Glutamatergic neuron (in vitro differentiated cells): ENCODE results near the gene CMSS1. TPM values are rescaled to one million over a fixed set of nuclear protein-coding genes. Genes with fewer than 3 reads are reported as not detected.

ENCODE experiments used
- DNase-seq: peaks from one replicate; pipeline ENCODE4 v3.0.0; 2022
- H3K27ac Mint-ChIP-seq: one replicate; pipeline ENCODE4 v1.8.0; 2020; ENCODE audit warnings: mild to moderate bottlenecking, mixed read lengths, inconsistent platforms; ENCODE audit not compliant: unreplicated experiment
- H3K27me3 Mint-ChIP-seq: one replicate; pipeline ENCODE4 v1.8.0; 2020; ENCODE audit warnings: mild to moderate bottlenecking, moderate library complexity, mixed read lengths, inconsistent platforms; ENCODE audit not compliant: unreplicated experiment
- H3K36me3 Mint-ChIP-seq: one replicate; pipeline ENCODE4 v1.8.0; 2020; ENCODE audit warnings: mild to moderate bottlenecking, mixed read lengths, inconsistent platforms; ENCODE audit not compliant: unreplicated experiment
- H3K4me1 Mint-ChIP-seq: one replicate; pipeline ENCODE4 v1.8.0; 2020; ENCODE audit warnings: mild to moderate bottlenecking, low read depth, mixed read lengths, inconsistent platforms; ENCODE audit not compliant: unreplicated experiment
- H3K4me3 Mint-ChIP-seq: one replicate; pipeline ENCODE4 v1.8.0; 2020; ENCODE audit warnings: mild to moderate bottlenecking, mixed read lengths, inconsistent platforms; ENCODE audit not compliant: unreplicated experiment
- H3K9me3 Mint-ChIP-seq: one replicate; pipeline ENCODE4 v1.8.0; 2020; ENCODE audit warnings: mild to moderate bottlenecking, moderate library complexity, mixed read lengths, inconsistent platforms; ENCODE audit not compliant: unreplicated experiment
- total RNA-seq: library from RNA; stranded (reverse); fragmentation: NEBNext Ultra II Directional; extraction: Animal tissue kit (Norgen Biotek cat#: 25700); gene quantifications from one replicate; pipeline ENCODE4 v1.2.1, GENCODE V29; 2021; ENCODE audit not compliant: unreplicated experiment
- TF ChIP-seq, protein P1 (sequence below): fragments of 200-600 bp; sonication (generic); IDR thresholded peaks from one replicate; pipeline ENCODE4 v1.5.0; 2021; ENCODE audit not compliant: partially characterized antibody, unreplicated experiment

Gene CMSS1
- total RNA-seq, 1 donor from 2014 or later = 37.8 TPM

DNA sequence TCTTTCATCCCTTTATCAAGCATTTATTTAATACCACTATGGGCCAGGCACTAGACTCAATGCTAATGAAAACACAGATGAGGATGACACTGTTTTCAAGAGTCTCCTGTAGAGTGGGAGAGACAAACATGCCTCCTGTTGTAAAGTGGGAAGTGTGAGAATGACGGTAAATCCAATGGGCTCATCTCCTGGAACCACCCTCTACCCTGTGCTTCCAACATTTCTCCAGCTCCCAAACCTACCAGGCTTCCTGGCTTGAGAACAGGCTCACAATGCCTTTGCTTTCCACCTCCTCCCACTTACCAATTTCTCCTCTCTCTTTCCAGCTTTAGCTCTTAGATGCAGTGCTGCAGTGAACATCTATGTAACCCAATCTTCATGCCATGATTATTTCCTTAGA, 389.0 kb downstream of the CMSS1 start:
- H3K36me3 Mint-ChIP-seq = no peaks in the 10 kb centered on the region
- no peak overlapping the region for H3K4me3 Mint-ChIP-seq
- no peak overlapping the region for H3K27ac Mint-ChIP-seq
- DNase-seq = no peak
- H3K4me1 Mint-ChIP-seq = no peaks in the 10 kb centered on the region
- TF ChIP-seq, protein P1, sequence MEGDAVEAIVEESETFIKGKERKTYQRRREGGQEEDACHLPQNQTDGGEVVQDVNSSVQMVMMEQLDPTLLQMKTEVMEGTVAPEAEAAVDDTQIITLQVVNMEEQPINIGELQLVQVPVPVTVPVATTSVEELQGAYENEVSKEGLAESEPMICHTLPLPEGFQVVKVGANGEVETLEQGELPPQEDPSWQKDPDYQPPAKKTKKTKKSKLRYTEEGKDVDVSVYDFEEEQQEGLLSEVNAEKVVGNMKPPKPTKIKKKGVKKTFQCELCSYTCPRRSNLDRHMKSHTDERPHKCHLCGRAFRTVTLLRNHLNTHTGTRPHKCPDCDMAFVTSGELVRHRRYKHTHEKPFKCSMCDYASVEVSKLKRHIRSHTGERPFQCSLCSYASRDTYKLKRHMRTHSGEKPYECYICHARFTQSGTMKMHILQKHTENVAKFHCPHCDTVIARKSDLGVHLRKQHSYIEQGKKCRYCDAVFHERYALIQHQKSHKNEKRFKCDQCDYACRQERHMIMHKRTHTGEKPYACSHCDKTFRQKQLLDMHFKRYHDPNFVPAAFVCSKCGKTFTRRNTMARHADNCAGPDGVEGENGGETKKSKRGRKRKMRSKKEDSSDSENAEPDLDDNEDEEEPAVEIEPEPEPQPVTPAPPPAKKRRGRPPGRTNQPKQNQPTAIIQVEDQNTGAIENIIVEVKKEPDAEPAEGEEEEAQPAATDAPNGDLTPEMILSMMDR = no peak
- no peaks in the 10 kb centered on the region for H3K9me3 Mint-ChIP-seq
- peaks cover 2% of the 10 kb centered on the region for H3K27me3 Mint-ChIP-seq

DNA sequence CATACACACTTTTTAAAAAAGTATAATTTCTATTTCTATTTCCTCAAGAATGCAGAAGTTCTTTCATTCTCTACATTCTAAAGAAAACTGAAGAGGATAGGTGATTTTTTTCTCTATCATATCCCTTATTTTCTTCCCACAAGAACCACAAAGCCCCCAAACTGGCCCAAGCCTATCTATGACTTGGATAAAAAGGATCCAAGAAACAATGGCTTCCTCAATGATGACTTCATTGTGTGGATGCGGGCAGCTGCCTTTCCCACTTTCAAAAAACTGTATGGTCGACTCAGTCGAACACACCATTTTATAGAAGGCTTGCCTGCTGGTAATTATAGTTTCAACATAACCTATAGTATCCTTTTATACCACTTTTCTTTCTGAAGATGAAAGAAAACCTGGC, 390.2 kb downstream of the CMSS1 start:
- TF ChIP-seq, protein P1 = no peak
- H3K4me3 Mint-ChIP-seq = no peak overlapping the region
- no peak for DNase-seq
- no peaks in the 10 kb centered on the region for H3K36me3 Mint-ChIP-seq
- H3K27ac Mint-ChIP-seq = no peak overlapping the region
- H3K4me1 Mint-ChIP-seq = no peaks in the 10 kb centered on the region
- H3K9me3 Mint-ChIP-seq = no peaks in the 10 kb centered on the region
- peaks cover 2% of the 10 kb centered on the region for H3K27me3 Mint-ChIP-seq

DNA sequence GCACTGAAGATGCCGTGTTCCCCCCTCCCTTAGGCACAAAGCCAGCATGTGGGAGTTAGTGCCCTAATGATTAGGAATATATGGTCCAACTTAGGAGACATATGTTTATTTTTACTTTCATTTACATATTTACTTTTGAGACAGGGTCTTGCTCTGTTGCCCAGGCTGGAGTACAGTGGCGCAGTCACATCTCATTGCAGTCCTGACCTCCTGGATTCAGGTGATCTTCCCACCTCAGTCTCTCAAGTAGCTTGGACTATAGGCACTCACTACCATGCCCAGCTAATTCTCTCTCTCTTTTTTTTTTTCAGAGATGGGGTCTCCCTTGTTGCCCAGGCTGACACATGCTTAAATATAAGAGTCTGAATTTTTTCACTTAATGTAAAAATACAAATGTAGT, 391.5 kb downstream of the CMSS1 start:
- H3K9me3 Mint-ChIP-seq = no peaks in the 10 kb centered on the region
- H3K36me3 Mint-ChIP-seq = no peaks in the 10 kb centered on the region
- no peaks in the 10 kb centered on the region for H3K4me1 Mint-ChIP-seq
- TF ChIP-seq, protein P1 = no peak
- peaks cover 2% of the 10 kb centered on the region for H3K27me3 Mint-ChIP-seq
- no peak for DNase-seq
- no peak overlapping the region for H3K27ac Mint-ChIP-seq
- H3K4me3 Mint-ChIP-seq = no peak overlapping the region

DNA sequence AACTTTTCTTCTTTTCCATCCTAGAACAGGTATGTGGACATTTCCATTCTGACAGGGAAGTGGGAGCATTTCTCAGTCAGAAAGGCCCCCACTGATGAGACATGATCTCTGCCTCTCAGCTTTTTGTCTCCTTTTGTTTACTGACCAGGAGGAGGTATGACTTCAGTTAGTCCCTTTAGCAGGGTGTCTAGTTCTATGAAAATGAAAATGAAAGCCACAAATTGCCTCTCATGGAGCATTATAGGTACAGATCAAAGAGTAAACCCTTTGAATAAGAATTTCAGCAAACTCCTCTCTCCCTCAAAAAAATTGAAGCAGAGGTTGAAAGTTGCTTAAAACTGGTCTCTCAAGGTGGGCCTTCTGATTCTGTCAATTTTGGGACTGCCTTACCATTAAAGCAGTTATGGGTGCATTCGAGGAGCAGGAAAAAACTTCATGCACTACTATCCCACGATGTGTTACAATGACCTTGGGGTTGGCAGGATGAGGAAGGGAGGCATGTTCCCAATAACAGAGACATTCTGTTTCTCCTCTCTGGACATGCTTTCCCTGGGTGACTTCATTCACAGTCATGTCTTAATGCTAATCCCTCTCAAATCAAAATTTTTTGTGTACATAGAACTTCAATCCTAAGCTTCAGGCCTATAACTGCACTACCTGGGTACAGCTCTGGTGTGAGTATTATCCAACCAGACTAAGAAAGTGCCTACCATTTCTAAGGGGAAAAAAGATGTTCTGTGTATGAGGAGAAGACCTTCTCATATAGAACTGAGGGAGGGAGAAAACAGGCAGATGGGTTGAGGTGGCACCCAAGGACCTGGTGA, 392.5 kb downstream of the CMSS1 start:
- no peak for DNase-seq
- Mint-ChIP-seq H3K27me3 (peaks cover 2% of the 10 kb centered on the region), H3K27ac (no peak overlapping the region), H3K36me3 (no peaks in the 10 kb centered on the region), H3K4me3 (no peak overlapping the region), H3K4me1 (no peaks in the 10 kb centered on the region), H3K9me3 (no peaks in the 10 kb centered on the region)
- TF ChIP-seq, protein P1 = no peak

DNA sequence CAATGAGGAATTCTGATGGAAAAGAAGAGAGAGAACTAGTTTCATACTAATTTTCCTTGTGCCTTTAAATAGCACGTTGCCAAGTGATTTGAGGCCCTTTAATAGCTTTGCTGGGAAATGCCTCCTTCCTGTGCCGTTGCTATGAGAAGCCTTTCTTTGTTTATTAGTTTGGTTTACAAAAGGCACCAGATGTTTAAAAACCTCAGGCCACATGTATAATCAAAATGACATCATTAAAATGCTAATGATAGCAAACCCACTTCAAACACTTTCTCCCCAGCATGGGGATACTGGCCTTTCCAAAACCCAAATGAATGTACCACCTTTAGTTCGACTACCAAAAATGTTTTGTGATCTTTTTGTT, 393.1 kb downstream of the CMSS1 start:
- Mint-ChIP-seq H3K9me3 (no peaks in the 10 kb centered on the region), H3K36me3 (no peaks in the 10 kb centered on the region), H3K27ac (no peak overlapping the region), H3K4me1 (no peaks in the 10 kb centered on the region), H3K27me3 (peaks cover 2% of the 10 kb centered on the region), H3K4me3 (no peak overlapping the region)
- DNase-seq = no peak
- TF ChIP-seq, protein P1 = no peak
